Astrocyte of the cerebellum (primary cell): Measurements from ENCODE around the gene C16orf92.

Experiments
- DNase-seq: peaks from one replicate; pipeline ENCODE4 v3.0.0-alpha.2; 2011; ENCODE audit warnings: low read depth
- H3K4me3 ChIP-seq: 2 replicates; pipeline ENCODE4 v1.5.1; 2011; ENCODE audit warnings: mild to moderate bottlenecking, low read depth, low read length, moderate library complexity
- CTCF ChIP-seq: IDR thresholded peaks from 2 replicates; pipeline ENCODE4 v1.5.1; 2012; ENCODE audit warnings: low read length, low read depth, moderate library complexity, mild to moderate bottlenecking; ENCODE audit errors: missing control alignments
- in situ Hi-C: cut with HindIII; loops from 2 replicates; pipeline ENCODE4 v1.10.0; 2017; ENCODE audit warnings: low sequenced_read_pairs

Gene C16orf92

GRCh38 chr16:29993903-29994599 is 28.9 kb upstream of the C16orf92 start:
- no peak for TF ChIP-seq CTCF
- in situ Hi-C loops = no loop called here
- no peak overlapping the region for H3K4me3 ChIP-seq
- no peak for DNase-seq

DNA sequence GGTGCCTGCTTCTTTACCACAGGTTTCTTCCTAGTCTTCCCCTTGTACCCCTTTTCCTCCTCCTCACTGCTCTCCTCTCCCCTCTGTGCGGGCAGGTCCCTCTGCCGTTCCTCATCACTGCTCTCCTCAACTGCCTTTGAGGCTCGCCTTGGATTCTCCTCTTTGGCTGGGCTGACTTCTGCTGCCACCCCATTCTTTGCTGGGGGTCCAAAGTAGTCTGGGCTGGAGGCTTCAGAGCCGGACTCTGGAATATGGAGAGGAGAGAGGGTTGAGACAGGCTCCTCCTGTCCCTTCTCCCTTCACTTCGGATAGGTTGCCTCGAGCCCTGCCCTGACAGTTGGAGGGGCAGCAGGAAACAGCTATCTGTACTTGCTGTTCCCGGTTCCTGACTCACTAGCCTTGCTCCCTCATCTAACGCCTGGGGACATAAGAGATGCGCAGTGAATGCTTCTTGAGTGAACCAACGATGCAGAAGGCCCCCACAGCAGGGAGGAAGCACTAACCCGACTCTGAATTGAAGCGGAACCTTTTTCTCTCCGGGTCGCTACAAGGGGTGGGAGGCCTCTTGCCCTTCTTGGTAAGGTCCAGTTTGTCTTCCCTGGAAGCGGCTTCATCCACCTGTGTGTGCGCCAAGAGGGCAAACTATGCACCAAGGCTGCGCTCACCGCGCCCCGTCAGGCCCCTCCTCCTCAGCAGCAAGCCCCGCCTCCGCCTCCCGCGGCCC is 28.2 kb upstream of the C16orf92 start:
- DNase-seq = no peak
- in situ Hi-C loops = no loop called here
- H3K4me3 ChIP-seq = peak overlapping the region; percentile 93
- TF ChIP-seq CTCF = no peak

DNA sequence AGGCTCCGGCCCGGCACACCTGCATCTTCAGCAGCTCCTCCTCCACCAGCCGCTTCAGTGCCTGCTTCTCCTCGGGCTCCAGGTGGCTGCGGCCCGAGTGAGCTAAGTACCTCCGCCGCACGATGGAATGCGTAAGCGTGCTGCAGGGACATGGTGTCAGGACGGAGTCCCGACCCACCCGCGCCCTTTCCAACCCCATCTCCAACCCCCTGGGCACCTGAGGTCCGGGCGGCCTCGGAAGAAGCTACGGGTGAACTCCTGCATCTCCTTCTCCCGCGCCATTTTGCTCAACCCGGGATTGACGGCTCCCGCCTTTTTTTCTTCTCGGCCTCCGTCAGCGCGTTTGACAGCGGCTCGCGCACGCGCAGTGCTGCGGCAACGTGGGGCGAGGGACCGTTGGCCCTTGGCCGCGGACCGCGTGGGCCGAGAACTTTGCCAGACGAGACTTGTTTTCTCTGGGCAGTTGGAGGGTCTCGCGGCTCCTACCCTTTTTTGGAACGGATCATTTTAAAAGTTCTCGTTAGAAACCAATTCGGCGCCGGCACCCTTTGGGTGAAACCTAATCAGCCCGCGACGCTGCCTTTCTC is 27.6 kb upstream of the C16orf92 start, which contains the start of gene HIRIP3:
HIRIP3 (minus strand) TSS at position 294 of the 587 bp plus-strand sequence; CDS start at position 282, 12 bp downstream.
- H3K4me3 ChIP-seq = peak within 1 kb of the TSS; percentile 93

DNA sequence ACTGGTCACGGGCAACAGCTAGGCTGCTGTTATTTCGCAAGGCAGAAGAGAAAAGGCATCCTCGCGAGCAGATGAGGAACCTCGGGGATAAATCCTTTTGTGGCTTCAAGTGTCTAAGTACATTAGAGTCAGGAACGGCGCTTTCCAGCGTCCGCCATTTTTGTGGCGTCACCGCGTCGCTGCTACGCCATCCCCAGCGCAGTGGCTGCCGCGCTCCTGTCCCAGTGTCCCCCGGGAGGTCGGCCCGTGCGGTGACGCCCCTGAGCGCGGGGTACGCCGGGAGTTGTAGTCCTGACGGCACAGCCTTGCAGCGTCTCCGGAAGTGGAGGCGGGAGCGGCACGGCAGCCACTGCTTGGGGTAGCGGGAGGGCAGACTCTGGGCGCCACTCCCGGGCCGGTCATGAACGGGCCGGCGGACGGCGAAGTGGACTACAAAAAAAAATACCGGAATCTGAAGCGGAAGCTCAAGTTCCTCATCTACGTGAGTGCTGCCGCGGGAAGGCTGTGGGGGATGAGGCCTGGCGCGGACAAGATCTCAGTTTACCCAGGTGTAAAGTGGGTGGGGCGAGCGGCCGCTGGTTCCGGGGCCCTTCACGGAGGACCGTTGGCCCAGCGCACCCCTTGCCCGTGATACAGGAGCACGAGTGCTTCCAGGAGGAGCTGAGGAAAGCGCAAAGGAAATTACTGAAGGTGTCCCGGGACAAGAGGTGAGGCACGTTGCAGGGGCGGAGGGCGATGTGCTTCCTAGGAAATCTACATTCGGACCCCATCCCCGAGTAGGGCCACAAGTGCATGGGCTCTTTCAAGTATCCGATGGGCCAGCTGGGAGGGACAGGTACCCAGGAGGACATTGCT is 26.9 kb upstream of the C16orf92 start, which contains the start of gene INO80E:
INO80E (plus strand) TSS at position 331 of the 855 bp plus-strand sequence; CDS start at position 401, 70 bp downstream.
- peak within 1 kb of the TSS; percentile 93 for H3K4me3 ChIP-seq
- peak; percentile 79 for DNase-seq
- TF ChIP-seq CTCF = no peak
- in situ Hi-C loops = no loop called here

More for the DNA sequence above, 27.6 kb upstream of the C16orf92 start, which contains the start of gene HIRIP3:
- peak; percentile 39 for DNase-seq
- in situ Hi-C loops = no loop called here
- no peak for TF ChIP-seq CTCF

DNA sequence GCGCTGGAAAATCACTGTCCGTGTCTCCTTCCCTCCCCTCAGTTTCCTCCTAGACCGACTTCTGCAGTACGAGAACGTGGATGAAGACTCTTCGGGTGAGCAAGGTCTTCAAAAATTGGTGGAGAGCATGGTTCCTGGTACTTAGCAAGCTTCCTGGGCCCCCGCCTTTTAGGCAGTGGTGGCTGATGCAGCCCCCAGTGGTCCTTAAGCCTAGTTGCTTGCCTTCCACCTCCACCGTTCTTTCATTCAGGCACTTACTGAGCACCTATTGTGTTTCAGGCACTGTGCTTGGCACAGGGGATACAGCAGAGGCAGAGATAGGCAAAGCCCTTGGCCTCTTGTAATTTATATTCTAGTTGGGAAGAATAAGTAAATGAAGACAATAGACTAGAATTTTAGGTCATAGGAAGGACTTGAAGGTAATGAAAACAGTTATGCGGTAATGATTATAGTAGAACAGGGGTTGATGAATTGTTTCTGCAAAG is 26.2 kb upstream of the C16orf92 start:
- no peak for DNase-seq
- in situ Hi-C loops = no loop called here
- H3K4me3 ChIP-seq = peak overlapping the region; percentile 93
- TF ChIP-seq CTCF = no peak
